T-helper 1 cell treated with Interleukin-12 subunit alpha and Interleukin-12 subunit beta and Interleukin-4 antibody, amounts not matched to agents 30 μg/mL and 1 μg/mL, for 36 hours (primary cell): ENCODE measurements around the gene WFIKKN1.
A peak's percentile ranks its signal among the peaks of the same experiment; 100 is the strongest.

ENCODE experiments used
- H3K27ac Mint-ChIP-seq: one replicate; pipeline ENCODE4 v1.8.0; 2021; ENCODE audit warnings: mild to moderate bottlenecking, mixed read lengths
- H3K27me3 Mint-ChIP-seq: one replicate; pipeline ENCODE4 v1.8.0; 2021; ENCODE audit warnings: low read depth, mixed read lengths
- H3K36me3 Mint-ChIP-seq: one replicate; pipeline ENCODE4 v1.8.0; 2021; ENCODE audit warnings: low read depth, mixed read lengths
- H3K4me1 Mint-ChIP-seq: one replicate; pipeline ENCODE4 v1.8.0; 2021; ENCODE audit warnings: low read depth, mixed read lengths
- H3K4me3 Mint-ChIP-seq: one replicate; pipeline ENCODE4 v1.8.0; 2021; ENCODE audit warnings: mild to moderate bottlenecking, moderate library complexity, mixed read lengths
- H3K9me3 Mint-ChIP-seq: one replicate; pipeline ENCODE4 v1.8.0; 2021; ENCODE audit warnings: mixed read lengths

WFIKKN1 gene

GRCh38 chr16:681746-682427, 51.1 kb downstream of the WFIKKN1 start:
- H3K27me3 Mint-ChIP-seq = no peaks in the 10 kb centered on the region
- H3K4me3 Mint-ChIP-seq = peak overlapping the region; percentile 71
- H3K27ac Mint-ChIP-seq = peak overlapping the region; percentile 55
- no peaks in the 10 kb centered on the region for H3K9me3 Mint-ChIP-seq
- peaks cover 10% of the 10 kb centered on the region for H3K36me3 Mint-ChIP-seq
- peaks cover 13% of the 10 kb centered on the region for H3K4me1 Mint-ChIP-seq

GRCh38 chr16:682493-683395, 52.0 kb downstream of the WFIKKN1 start:
- no peaks in the 10 kb centered on the region for H3K9me3 Mint-ChIP-seq
- H3K4me3 Mint-ChIP-seq = peak overlapping the region; percentile 71
- peaks cover 13% of the 10 kb centered on the region for H3K4me1 Mint-ChIP-seq
- peak overlapping the region; percentile 55 for H3K27ac Mint-ChIP-seq
- no peaks in the 10 kb centered on the region for H3K27me3 Mint-ChIP-seq
- H3K36me3 Mint-ChIP-seq = peaks cover 10% of the 10 kb centered on the region

DNA sequence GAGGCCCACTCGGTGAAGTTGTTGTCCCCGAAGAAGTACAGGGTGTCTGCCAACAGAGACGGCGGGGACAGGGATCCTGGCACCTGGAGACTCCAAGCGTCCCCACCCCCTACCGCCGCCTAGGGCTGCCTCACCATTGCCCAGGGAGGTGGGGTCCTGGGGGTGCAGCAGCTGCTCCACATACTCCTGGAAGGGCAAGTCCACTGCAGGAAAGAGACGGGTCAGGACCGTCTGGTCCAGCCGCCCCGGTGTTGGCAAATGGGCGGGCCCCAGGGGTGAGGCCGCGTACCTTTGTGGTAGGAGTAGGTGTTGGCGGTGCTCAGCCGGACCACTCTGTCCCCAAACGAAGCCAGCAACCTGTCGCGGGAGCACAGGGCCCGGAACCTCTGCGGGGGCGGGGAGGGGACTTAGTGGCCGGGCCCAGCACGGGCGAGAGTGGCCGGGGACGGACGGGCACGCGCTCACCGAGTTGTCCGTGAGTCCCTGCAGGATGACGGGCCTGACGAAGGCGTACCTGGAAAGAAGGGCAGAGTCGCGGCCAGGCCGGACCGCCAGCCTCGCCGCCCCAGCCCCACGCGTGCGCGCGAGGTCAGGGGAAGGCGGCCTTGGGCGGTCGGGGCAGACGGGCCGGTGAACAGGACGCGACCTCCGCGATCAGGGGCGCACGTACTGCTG, 52.7 kb downstream of the WFIKKN1 start:
- peak overlapping the region; percentile 71 for H3K4me3 Mint-ChIP-seq
- no peaks in the 10 kb centered on the region for H3K27me3 Mint-ChIP-seq
- peaks cover 10% of the 10 kb centered on the region for H3K36me3 Mint-ChIP-seq
- no peak overlapping the region for H3K27ac Mint-ChIP-seq
- H3K4me1 Mint-ChIP-seq = peaks cover 13% of the 10 kb centered on the region
- H3K9me3 Mint-ChIP-seq = no peaks in the 10 kb centered on the region
